GM18519 (cell line): ENCODE measurements around the gene TFDP1.

Source experiments
- ATAC-seq: cut with Tn5 transposase; IDR thresholded peaks from one replicate; pipeline ENCODE4 v1.9.1; 2021; ENCODE audit warnings: mild to moderate bottlenecking, moderate library complexity; ENCODE audit not compliant: unreplicated experiment, low FRiP score

The TFDP1 gene, protein sequence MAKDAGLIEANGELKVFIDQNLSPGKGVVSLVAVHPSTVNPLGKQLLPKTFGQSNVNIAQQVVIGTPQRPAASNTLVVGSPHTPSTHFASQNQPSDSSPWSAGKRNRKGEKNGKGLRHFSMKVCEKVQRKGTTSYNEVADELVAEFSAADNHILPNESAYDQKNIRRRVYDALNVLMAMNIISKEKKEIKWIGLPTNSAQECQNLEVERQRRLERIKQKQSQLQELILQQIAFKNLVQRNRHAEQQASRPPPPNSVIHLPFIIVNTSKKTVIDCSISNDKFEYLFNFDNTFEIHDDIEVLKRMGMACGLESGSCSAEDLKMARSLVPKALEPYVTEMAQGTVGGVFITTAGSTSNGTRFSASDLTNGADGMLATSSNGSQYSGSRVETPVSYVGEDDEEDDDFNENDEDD

DNA sequence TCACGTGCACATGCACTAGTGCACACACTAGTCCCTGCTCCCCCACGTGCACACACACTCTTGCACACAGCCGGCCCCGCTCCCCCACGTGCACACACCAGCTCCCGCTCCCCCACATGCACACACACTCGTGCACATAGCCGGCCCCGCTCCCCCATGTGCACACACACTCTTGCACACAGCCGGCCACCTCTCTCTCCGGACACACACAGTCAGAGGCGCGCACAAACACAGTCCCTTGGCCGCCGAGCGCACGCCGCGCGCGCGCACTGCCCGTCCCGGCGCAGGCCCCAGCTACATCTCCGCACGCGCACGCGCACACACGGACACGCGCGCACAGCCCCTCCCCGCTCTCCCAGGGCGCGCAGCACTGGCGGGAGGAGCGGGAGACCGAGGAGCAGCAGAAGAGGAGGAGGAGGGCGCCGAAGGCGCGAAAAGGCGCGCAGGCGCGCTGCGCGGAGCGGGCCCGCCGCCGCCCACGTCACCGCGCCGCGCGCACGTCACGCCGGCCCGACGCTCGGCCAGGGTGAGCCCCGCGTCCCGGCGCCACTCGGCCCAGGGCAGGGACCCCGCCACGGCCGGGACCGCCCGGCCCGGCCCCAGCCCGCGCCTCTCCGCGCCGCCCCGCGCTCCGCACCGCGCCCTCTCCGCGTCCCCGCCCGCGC lies at the start of gene TFDP1:
TFDP1 (plus strand) TSS at position 549 of the 665 bp plus-strand sequence. CDS start 1,085 bp downstream, outside the sequence.
- ATAC-seq: peak; percentile 78

DNA sequence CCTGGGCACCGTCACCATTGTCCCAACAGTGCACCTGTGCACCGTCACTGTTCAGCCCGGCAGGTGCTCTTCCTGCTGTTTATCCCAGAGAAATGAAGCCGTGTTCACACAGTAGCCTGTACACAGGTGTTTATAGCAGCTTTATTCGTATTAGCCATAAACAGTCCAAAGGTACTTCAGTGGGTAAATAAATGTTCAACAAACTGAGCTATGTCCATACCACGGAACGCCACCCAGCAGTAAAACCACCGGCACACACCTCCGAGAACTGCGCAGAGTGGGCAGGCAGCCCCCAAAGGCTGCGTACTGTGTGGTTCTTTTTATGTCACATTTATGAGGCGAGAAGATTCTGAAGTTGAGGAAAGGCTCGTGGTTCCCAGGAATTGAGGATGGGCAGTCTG lies 49.2 kb upstream of the TFDP1 start:
- no peak for ATAC-seq

DNA sequence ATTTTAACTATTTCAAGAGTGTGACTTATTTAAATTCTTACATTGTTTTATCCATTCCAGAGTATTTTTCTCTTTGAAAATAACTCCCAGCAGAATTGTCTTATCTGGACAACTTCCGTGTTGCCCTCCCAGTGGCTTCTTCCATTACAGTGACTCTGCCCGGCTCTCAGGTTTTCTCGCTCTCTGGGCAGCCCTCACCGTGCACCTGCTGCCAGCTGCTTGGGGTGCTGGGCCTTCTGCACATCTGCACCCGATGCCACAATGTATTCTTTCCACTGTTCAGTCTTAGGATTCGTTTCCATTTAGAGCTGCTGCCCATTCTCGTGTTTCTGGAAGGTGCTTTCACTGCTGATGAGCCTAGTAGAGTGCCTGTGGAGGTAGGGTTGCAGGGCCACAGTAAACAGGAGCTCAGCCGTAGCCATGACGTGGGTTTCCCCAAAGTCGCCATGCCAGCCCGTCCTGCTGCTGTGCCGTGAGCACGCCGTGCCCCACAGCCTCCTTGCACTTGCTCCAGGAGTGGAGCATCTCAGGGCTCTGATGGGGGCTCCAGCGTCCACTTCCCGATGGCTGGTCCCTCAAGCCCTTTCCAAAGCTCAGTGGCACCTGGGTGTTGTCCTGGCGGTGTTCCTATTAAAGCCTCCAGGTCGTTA lies 48.0 kb upstream of the TFDP1 start:
- no peak for ATAC-seq

DNA sequence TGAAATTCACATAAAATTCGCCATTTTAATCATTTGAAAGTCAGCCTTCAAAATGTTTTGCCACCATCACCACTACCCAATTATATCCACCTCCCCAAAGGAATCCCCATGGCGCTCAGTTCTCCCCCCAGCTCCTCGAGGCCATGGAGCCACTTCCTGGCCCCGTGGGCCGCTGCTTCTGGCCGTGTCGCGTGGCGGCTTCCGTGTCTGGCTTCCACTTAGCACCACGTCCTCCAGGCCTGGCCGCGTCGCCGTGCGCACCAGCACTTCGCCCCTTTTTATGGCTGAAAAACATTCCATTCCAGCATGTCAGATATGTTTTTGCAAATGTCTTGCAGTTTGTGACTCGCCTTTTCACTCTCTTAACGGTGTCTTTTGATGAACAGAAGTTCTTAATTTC lies 47.3 kb upstream of the TFDP1 start:
- ATAC-seq: no peak

DNA sequence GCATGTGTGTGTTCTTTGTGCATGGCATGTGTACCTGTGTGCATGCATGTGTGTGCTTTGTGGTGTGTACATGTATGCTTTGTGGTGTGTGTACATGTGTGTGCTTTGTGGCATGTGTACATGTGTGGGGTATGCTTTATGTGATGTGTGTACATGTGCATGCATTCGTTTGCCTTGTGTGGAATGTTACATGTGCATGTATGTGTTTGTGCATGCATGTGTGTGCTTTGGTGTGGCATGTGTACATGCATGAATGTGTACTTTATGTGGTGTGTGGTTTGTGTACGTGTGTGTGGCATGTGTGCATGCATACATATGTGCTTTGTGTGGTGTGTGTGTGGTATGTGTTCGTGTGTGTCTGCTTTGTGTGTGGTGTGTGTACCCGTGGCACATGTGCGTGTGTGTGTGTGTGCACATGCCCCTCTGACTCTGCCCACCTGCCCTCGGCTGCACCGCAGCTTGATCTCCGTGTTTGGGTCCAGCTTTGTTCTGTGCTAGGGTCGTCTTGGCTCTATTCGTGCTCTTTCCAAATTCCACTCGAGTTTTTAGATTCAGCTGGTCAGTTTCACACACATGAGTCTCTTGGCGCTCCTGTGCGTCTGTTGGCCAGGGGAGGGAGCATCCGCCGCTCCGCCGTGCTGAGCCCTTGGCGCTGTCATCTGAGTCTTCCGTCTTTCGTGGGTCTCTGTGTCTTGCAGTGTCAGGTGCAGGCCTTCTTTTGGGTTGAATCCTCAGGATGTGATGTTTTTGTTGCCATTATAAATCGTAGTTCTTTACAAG lies 46.5 kb upstream of the TFDP1 start:
- no peak for ATAC-seq

DNA sequence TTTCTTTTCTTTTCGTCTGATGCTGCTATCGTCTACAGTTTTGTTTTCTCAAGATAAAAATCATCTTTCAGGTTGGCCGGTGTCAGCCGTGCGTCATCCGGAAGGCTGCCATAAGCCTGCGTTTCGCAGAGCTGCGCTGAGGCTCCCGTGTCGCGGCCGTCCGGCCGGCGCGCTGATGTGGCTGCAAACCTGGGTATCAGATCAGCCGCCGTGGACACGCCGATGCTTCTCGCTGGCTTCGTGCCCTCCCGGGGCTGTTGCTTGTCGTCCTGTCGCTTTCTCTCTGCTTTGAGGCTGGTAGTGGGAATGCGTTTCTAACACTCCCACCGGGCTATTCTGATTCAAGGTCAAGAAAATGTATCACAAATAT lies 45.9 kb upstream of the TFDP1 start:
- ATAC-seq: no peak

DNA sequence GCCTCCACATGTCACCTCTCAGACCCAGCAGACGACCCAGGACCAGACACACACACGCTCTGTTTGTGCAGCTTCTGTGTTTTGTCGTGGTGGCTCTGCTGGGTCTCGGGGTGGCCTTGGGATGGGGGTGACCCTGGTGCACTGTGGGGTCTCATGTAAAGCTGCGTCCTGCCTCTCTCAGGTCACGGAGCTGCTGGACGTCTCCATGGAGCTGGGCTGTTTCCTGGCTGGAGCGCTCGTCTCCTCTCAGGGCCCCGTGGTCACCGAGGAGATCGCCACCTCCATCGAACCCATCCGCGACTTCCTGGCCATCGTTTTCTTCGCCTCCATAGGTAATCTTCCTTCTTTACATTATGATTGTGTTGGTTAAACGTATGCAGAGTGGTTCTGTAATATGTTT lies 45.4 kb upstream of the TFDP1 start:
- ATAC-seq: no peak

DNA sequence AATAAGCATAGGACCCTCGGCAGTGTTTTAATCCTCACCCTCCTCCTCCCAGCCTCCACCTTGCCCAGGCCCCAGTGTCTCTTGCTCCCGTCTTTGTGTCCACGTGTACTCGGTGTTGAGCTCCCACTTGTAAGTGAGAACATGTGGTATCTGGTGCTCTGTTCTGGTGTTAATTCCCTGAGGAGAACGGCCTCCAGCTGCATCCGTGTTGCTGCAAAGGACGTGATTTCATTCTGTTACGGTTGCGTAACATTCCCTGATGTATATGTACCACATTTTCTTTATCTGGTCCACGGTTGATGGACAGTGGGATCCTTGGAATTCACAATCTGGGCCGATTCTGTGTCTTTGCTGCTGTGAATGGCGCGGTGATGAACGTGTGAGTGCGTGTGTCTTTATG lies 44.7 kb upstream of the TFDP1 start:
- ATAC-seq: no peak

DNA sequence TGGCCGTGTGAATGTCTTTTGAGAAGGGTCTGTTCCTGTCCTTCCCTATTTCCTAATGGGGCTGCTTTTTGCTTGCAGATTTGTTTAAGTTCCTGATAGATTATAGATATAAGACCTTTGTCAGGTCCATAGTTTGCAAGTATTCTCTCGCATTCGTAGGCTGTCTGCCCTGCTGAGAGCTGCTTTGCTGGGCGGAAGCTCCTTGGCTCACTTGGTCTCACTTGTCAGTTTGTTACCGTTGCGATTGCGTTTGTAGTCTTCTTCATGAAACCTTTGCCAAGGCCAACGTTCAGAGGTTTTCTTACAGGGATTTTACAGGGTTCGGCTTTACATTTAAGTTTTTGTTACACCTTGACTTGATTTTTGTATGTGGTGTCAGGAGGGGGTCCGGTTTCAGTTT lies 44.0 kb upstream of the TFDP1 start:
- ATAC-seq: no peak

DNA sequence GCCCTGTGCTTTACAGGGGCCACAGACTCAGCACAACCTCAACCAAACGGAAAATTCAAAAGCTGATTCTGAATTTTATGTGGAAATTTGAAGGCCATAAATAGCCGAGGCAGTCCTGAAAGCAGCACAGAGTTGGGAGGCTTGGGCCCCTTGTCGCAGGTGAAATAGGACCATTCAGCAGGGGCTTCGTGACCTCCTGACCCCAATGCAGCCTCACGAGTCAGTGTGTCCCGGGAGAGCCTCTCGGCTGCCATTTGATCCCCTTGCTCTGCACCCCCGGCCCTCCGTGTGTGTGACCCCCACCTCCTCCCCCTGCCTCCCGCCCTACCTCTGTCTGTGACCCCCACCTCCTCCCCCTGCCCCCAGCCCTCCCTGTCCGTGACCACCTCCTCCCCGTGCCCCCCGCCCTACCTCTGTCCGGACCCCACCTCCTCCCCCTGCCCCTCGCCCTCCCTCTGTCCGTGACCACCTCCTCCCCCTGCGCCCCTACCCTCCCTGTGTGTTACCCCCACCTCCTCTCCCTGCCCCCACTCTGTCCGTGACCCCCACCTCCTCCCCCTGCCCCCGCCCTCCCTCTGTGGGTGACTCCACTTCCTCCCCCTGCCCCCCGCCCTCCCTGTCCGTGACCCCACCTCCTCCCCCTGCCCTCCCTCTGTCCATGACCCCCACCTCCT lies 41.7 kb upstream of the TFDP1 start:
- no peak for ATAC-seq

DNA sequence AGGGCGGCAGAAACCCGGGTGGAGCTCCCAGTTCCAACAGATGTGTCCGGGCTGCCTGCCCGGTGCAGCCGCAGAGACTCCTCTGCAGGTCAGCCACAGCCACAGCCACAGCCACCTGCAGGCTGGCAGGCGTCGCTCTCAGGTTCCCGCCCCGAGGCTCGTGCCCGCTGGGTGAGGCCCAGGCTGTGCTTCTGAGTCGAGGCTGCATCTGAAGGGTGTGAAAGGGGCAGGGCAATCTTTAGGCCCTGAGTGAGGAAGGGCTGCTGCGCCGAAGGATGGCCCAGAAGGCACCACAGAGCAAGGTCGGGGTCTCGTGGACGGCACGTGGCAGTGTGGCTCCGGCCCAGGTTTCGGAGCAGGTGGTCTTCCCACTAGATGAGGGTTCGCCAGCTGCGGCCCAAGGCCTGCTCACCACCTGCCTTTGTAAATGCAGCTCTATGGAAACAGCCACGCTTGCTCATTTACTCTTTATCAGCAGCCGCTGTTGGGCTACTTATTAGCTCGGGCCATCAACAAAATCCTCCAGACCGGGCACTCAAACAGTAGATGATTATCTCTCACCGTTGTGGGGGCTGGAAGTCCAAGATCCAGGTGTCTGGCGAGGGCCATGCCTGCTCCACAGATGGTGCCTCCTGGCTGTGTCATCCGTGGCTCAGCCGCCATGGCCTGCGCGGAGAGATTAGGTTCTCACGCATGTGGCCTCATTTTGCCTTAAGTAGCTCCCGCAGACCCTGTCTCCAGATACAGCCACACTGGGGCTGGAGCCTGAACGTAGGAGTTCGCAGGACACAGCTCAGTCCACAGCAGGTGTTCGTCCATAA lies 40.3 kb upstream of the TFDP1 start:
- ATAC-seq: no peak

DNA sequence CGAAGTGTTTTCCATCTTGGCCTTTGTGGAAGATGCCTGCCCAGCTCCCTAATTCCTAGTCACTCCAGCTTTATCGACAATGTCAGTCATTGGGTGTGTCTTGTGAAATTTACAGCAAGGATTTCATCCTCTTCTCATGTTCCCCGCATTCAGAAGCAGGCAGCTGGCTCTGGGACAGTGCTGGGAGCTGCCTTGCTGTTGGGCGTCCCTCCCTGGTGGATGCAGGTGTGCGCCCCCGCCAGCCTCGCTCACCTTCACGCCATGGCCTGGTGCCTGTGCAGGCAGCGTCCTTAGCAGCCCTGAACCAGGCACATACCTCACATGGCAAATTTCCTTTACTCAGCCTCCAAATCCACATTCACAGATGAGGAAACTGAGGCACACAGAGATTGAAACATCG lies 39.7 kb upstream of the TFDP1 start:
- ATAC-seq: no peak

DNA sequence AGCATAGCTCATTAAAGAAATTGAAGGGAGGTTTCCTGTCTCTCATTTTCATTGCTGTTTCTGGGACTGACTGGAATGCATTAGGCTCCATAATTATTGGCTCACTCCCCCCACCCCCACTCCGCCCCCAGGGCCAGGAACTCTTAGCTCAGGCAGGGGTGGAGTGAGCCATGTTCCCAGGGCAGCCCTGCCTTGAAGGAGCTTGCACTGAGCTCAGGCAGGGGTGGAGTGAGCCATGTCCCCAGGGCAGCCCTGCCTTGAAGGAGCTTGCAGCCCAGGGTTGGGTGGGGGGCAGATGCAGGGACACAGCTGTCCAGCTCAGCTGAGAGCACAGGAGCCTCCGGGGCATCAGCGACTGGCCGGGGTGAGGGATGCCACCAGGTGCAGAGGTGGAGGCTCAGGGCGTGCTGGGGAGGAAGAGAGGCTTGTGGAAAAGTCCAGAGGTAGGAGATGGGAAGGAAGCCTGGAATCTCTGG lies 39.1 kb upstream of the TFDP1 start:
- no peak for ATAC-seq

DNA sequence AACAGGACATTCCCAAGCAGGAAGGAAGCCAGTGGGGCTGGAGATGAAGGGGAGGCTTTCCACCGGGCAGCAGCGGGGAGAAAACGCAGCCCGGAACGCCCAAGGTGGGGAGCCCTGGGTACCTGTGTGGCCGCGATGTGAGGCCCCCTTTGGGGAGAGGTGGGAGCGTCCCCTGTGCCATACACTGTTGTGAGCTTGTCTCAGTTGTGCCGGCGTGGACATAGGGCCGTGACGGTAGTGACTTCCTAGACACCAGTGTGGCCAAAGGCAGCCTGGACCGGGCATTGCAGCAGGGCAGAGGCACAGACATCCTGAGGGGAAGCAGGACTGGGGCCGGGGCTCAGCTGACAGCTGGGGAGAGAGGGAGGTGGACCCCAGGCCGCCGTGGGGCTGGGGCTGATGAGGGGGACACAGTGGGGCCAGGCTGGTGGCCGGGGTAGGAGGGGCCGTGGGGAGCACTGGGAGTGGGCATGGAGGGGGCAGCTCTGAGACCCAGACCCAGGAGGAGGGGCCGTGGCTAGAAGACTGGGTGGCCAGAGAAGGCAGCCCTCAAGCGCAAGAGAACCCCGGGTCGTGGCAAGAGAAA lies 38.5 kb upstream of the TFDP1 start:
- no peak for ATAC-seq

DNA sequence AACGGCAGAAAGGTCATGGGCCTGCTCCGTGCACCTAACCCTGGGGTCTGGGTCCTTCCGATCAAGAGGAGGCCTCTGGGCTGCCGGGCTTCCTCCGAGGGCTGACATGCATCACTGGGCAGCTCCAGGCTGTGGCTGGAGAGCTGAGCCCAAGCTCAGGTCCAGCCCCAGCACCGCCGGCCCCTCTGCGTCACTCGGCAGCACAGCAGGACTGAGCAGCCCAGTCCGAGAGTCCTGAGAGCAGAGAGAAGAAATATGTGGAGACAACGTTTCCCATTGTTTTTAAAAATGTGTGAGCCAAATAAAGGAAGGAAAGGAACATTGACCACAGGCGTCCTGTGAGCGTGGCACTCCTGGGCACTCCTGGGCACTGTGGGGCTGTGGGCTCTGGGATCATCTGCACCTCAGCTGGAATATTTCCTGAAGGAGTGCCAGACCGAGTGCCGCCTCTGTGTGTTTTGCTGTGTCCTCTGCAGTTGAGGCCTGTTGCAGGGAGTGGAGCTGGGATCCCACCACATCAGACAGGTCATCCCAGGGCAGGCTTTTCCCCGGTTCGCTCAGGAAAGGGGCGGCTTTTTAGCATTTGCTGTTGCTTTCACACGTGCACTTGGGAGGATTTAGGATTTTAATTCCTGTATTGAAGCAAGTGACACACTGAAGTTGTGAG lies 37.8 kb upstream of the TFDP1 start:
- no peak for ATAC-seq

DNA sequence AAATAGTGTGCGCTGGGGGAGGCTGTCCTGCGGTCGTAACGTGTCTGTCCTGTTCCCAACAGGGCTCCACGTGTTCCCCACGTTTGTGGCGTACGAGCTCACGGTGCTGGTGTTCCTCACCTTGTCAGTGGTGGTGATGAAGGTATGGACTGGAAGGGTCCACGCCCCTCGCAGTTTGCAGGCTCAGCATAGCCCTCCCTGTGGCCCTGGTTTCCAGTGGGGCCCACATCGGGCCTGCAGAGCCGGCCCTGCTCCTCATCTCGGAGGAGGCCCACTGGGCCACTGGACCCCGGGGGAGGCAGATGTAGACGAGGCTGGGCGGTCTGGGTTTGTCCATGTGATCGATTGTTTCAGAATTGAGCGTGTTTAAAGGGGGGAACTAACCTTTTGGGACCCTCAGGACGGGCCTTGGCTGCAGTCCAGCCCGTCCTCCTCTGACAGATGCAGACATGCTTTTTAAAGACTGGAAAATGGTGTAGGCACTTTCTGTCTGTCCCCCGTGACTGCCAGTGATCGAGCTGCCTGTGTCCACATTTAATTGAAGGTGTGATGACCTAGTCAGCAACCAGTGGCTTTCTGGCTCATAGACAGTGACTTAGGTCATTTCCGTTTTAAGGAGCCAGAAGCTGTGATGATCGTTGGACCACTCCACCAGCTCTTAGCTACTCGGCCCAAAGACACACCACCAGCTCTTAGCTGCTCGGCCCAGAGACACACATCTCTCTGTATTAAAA lies 37.1 kb upstream of the TFDP1 start:
- ATAC-seq: no peak

DNA sequence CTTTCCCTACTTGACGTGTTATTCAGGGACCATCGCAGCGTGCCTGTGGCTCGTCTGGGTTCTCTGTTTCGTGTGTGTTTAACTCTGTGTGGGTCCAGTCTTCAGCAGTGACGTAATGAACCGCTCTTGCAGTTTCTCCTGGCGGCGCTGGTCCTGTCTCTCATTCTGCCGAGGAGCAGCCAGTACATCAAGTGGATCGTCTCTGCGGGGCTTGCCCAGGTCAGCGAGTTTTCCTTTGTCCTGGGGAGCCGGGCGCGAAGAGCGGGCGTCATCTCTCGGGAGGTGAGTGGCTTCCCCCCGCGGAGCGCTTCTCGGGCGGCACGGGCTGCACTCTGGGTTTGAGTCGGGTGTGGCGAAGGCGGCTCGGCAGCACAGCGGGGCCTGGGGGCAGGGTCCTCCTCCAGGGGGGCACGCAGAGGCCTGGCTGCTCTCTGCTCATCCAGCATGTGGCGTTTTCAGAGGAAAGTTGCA lies 36.3 kb upstream of the TFDP1 start:
- ATAC-seq: no peak
